Tibial nerve (tissue), 4 donors: ENCODE measurements around the gene PHLPP1. TPM values are rescaled to one million over a fixed set of nuclear protein-coding genes. Genes with fewer than 3 reads are reported as not detected.

Experiments used
- DNase-seq, 2 donors: peaks; one replicate each; pipeline ENCODE4 v3.0.0-alpha.2; 2019; ENCODE audit warnings: low spot score in 2 of 2
- H3K27ac ChIP-seq, 4 donors: fragments of 200-600 bp; sonication (generic) in 3 of 4; one replicate each; pipeline ENCODE4 v1.5.1; 2017 to 2019; ENCODE audit warnings: mild to moderate bottlenecking in 1 of 4
- H3K27me3 ChIP-seq, 2 donors: fragments of 200-600 bp; sonication (generic) in 1 of 2; one replicate each; pipeline versions ENCODE4 v1.5.1 to v1.6.0; 2017 to 2019
- H3K36me3 ChIP-seq, 3 donors: fragments of 200-600 bp; sonication (generic); one replicate each; pipeline ENCODE4 v1.5.1; 2018 to 2019
- H3K4me1 ChIP-seq, 4 donors: fragments of 200-600 bp; sonication (generic) in 3 of 4; one replicate each; pipeline ENCODE4 v1.5.1; 2017 to 2019
- H3K4me3 ChIP-seq, 4 donors: fragments of 200-600 bp; sonication (generic) in 3 of 4; one replicate each; pipeline ENCODE4 v1.5.1; 2017 to 2019; ENCODE audit warnings: mild to moderate bottlenecking in 1 of 4, moderate library complexity in 1 of 4
- H3K9me3 ChIP-seq, 4 donors: fragments of 200-600 bp; sonication (generic) in 3 of 4; one replicate each; pipeline ENCODE4 v1.5.1; 2017 to 2019
- CTCF ChIP-seq, 5 experiments: fragments of 200-600 bp in 3 of 5; fragments of 450-650 bp in 2 of 5; sonication (generic) in 3 of 5; IDR thresholded peaks; one replicate each; pipeline ENCODE4 v1.5.1; 2016 to 2019; ENCODE audit warnings: antibody characterized with exemption in 5 of 5, mild to moderate bottlenecking in 3 of 5, moderate library complexity in 2 of 5
- EP300 ChIP-seq, 2 donors: sonication (generic); formaldehyde crosslinking; IDR thresholded peaks; one replicate each; pipeline ENCODE4 v1.6.1; 2017; ENCODE audit warnings: antibody characterized with exemption in 2 of 2, mild to moderate bottlenecking in 1 of 2
- POLR2A ChIP-seq, 2 donors: fragments of 450-650 bp; IDR thresholded peaks; one replicate each; pipeline ENCODE4 v1.6.1; 2017; ENCODE audit warnings: antibody characterized with exemption in 2 of 2, mild to moderate bottlenecking in 2 of 2, moderate library complexity in 2 of 2
- WGBS, 2 donors: methylation state at CpG; one replicate each; pipeline ENCODE4 v1.1.5; 2018; 5-methylcytosine and 5-hydroxymethylcytosine counted together
- total RNA-seq, 4 donors: library from RNA; depleted of rRNA; stranded (reverse); fragments of >200 nt; gene quantifications; one replicate each; pipeline ENCODE4 v1.1.0, GENCODE V29; 2016

PHLPP1 gene
- total RNA-seq, 4 donors from 2014 or later, result 11.4 to 16.1 (median 14.5) TPM

DNA sequence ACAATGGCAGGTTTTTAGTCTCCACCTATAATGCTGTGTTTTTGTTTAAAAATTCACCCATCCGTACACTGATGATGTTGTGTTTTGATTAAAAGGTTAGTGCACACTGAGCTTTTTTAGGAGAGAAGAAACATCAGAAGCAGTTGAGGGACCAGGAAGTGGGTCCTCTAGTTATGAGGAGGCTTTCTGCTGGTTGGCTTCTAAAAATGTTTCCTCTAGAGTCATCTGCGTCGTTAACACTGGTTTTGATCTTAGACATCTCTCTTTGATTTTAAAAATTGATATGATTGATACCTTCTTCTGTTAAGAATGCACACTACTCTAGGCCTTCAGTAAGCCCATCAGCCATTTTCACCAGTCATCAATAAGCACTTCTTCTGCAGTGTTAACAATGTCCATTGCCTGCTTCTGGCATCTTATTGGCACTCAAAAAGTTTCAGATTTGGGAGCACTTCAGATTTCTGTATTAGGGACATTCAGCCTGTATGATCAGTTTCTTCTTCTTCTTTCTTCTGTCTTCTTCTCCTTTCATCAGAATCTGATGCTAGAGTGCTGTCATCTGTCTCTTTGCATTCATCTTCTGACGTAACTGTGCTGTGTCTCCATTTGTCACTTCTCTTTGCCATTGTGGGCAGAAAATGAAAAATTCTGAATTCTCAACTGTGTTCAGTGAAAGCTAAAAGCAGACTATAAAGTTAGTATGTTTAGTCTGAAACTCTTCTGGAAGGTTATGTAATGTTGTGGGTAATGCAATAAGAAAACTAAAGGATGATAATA is 56.3 kb downstream of the PHLPP1 start:
- 90 to 95% methylated on average over 4 of the region's 4 CpGs for WGBS, 2 donors
- H3K27ac ChIP-seq, result no peak overlapping the region
- H3K4me3 ChIP-seq, result no peak overlapping the region
- H3K27me3 ChIP-seq, result no peaks in the 10 kb centered on the region
- no peaks in the 10 kb centered on the region for H3K9me3 ChIP-seq
- no peak for DNase-seq
- peaks cover 0 to 43% (median 6%) of the 10 kb centered on the region in 4 donors for H3K4me1 ChIP-seq
- TF ChIP-seq POLR2A (IDR thresholded peaks at IDR 0.05), result no peak
- no peak for TF ChIP-seq CTCF (IDR thresholded peaks at IDR 0.05)
- TF ChIP-seq EP300 (IDR thresholded peaks at IDR 0.05), result no peak
- H3K36me3 ChIP-seq, result no peaks in the 10 kb centered on the region

GRCh38 chr18:62772860-62773584 is 57.7 kb downstream of the PHLPP1 start:
- Histone ChIP-seq H3K4me3 (no peak overlapping the region), H3K4me1 (peaks cover 0 to 31% (median 1%) of the 10 kb centered on the region in 4 donors), H3K9me3 (no peaks in the 10 kb centered on the region), H3K27ac (no peak overlapping the region), H3K27me3 (no peaks in the 10 kb centered on the region), H3K36me3 (no peaks in the 10 kb centered on the region)
- DNase-seq, result no peak
- 73 to 80% methylated on average over 2 of the region's 2 CpGs for WGBS, 2 donors
- TF ChIP-seq EP300 (IDR thresholded peaks at IDR 0.05) (no peak), POLR2A (IDR thresholded peaks at IDR 0.05) (no peak), CTCF (IDR thresholded peaks at IDR 0.05) (no peak)

GRCh38 chr18:62773691-62774090 is 58.4 kb downstream of the PHLPP1 start:
- Histone ChIP-seq H3K36me3 (no peaks in the 10 kb centered on the region), H3K4me3 (no peak overlapping the region), H3K4me1 (peaks cover 0 to 24% (median 0%) of the 10 kb centered on the region in 4 donors), H3K9me3 (no peaks in the 10 kb centered on the region), H3K27me3 (no peaks in the 10 kb centered on the region), H3K27ac (no peak overlapping the region)
- TF ChIP-seq EP300 (IDR thresholded peaks at IDR 0.05), result no peak
- no peak for TF ChIP-seq CTCF (IDR thresholded peaks at IDR 0.05)
- no peak for TF ChIP-seq POLR2A (IDR thresholded peaks at IDR 0.05)
- DNase-seq, result no peak
- WGBS, 2 donors, result 89 to 90% methylated on average over 3 of the region's 3 CpGs

DNA sequence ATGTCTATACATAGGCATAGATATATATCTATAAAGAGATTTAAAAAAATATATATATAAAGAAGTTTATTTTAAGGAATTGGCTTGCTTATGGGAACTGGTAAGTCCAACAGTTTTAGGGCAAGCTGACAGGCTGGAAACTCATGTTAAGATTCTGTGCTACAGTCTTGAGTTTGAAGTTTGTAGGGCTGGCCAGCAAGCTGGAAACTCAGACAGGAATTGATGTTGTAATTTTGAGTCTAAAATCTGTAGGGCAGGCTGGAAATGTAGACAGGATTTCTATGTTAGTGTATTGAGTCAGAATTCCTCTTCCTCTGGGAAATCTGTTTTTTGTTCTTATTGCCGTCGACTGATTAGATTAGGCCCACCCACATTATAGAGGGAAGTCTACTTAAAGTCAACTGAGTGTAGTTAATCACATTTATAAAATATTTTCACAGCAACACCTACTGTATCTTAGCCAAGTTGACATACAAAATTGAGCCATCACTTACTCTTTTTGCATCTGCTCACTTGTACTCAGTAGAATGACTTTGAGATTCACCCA is 60.8 kb downstream of the PHLPP1 start:
- Histone ChIP-seq H3K36me3 (no peaks in the 10 kb centered on the region), H3K4me1 (peaks cover 0 to 27% (median 0%) of the 10 kb centered on the region in 4 donors), H3K27me3 (no peaks in the 10 kb centered on the region), H3K9me3 (no peaks in the 10 kb centered on the region), H3K4me3 (no peak overlapping the region), H3K27ac (no peak overlapping the region)
- DNase-seq, result no peak
- TF ChIP-seq CTCF (IDR thresholded peaks at IDR 0.05) (no peak), POLR2A (IDR thresholded peaks at IDR 0.05) (no peak), EP300 (IDR thresholded peaks at IDR 0.05) (no peak)
- WGBS, 2 donors, result 88% methylated on average over 2 of the region's 2 CpGs

DNA sequence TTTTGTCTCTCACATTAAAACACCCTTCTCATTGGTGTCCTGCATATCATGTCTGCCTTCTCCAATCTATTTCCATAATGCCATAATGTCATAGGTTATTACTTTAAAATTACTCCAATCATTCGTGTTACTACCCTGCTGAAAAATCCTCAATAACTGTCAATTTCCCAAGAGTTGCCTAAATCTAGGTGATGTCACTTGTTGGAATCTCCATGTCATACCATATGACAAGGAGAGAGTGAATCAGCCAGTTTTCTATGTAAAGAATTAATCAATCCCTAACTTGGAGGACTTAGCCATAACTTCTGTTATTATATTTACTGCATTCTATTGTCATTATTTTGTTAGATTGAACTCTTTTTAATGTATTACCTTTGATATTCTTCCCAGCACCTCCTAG is 62.5 kb downstream of the PHLPP1 start:
- H3K4me1 ChIP-seq, result peaks cover 0 to 38% (median 0%) of the 10 kb centered on the region in 4 donors
- no peaks in the 10 kb centered on the region for H3K27me3 ChIP-seq
- no peaks in the 10 kb centered on the region for H3K9me3 ChIP-seq
- WGBS, 2 donors, result 92 to 95% methylated on average over 1 of the region's 1 CpG
- no peaks in the 10 kb centered on the region for H3K36me3 ChIP-seq
- H3K27ac ChIP-seq, result no peak overlapping the region
- no peak overlapping the region for H3K4me3 ChIP-seq
- DNase-seq, result no peak
- TF ChIP-seq EP300 (IDR thresholded peaks at IDR 0.05) (no peak), POLR2A (IDR thresholded peaks at IDR 0.05) (no peak)
